Panc1 (cell line): Measurements from ENCODE around the gene PDCD4.

Experiments
- CTCF ChIP-seq: fragments of 450-650 bp; IDR thresholded peaks from 2 replicates; pipeline ENCODE4 v1.5.1; 2017; ENCODE audit warnings: mild to moderate bottlenecking
- POLR2AphosphoS5 ChIP-seq: IDR thresholded peaks from 2 replicates; pipeline ENCODE4 v1.6.1; 2012; ENCODE audit warnings: mild to moderate bottlenecking, low read depth, low read length, moderate library complexity
- REST ChIP-seq, 2 experiments: IDR thresholded peaks; 2 replicates each; pipeline ENCODE4 v1.6.1; 2011 to 2012; ENCODE audit warnings: low read depth in 2 of 2, control low read depth in 1 of 2, low read length in 1 of 2, mild to moderate bottlenecking in 1 of 2, moderate library complexity in 1 of 2; ENCODE audit not compliant: insufficient read depth in 1 of 2
- TCF7L2 ChIP-seq: IDR thresholded peaks from 2 replicates; pipeline ENCODE4 v1.6.1; 2011; ENCODE audit warnings: mild to moderate bottlenecking, low read depth, low read length, inconsistent platforms

- TF ChIP-seq CTCF (no peak), POLR2AphosphoS5 (no peak), REST (IDR thresholded peaks at IDR 0.05; ENCODE audit: insufficient read depth in 1 of 2, low read depth in 2 of 2, low read length in 1 of 2) (no peak), TCF7L2 (no peak)
Observed at GRCh38 chr10:110862961-110863360, 8.8 kb upstream of the PDCD4 start.
